Panc1 (cell line): ENCODE results near the gene TXNRD3. TPM values are rescaled to one million over a fixed set of nuclear protein-coding genes. Genes with fewer than 3 reads are reported as not detected.
A peak's percentile ranks its signal among the peaks of the same experiment; 100 is the strongest.

Source experiments
- ATAC-seq: fragments of 200-7000 bp; cut with Tn5 transposase; 2 replicates; pipeline ENCODE4 v1.9.1; 2020; ENCODE audit warnings: mild to moderate bottlenecking, moderate library complexity
- BruUV-seq: library from RNA; stranded (reverse); fragments of 400-500 nt; replicated peaks from 2 replicates; lab custom pipeline; 2021; lab: Mats Ljungman, UMichigan
- CTCF ChIA-PET: fragments of 300-600 bp; sonication (Branson Sonifier 250); formaldehyde crosslinking; loops from one replicate; lab custom pipeline; 2022; ENCODE audit warnings: antibody characterized with exemption; lab: Charles Lee
- POLR2A ChIA-PET: fragments of 300-600 bp; sonication (Branson Sonifier 250); formaldehyde crosslinking; loops from one replicate; lab custom pipeline; 2022; ENCODE audit warnings: antibody characterized with exemption; lab: Charles Lee
- DNase-seq: peaks from one replicate; pipeline ENCODE4 v3.0.0-alpha.2; 2010; ENCODE audit warnings: low read depth, low spot score
- H3K27ac ChIP-seq: 2 replicates; pipeline ENCODE4 v1.5.1; 2011; ENCODE audit warnings: mild to moderate bottlenecking, low read length, inconsistent platforms
- H3K27me3 ChIP-seq: fragments of 200-500 bp; sonication (Bioruptor generic); 2 replicates; pipeline ENCODE4 v1.6.0; 2014; ENCODE audit warnings: low read length, inconsistent platforms; ENCODE audit not compliant: control insufficient read depth, insufficient read depth
- H3K36me3 ChIP-seq: fragments of 200-500 bp; sonication (Bioruptor generic); 2 replicates; pipeline ENCODE4 v1.5.1; 2014; ENCODE audit warnings: inconsistent platforms, mild to moderate bottlenecking, low read length, moderate library complexity; ENCODE audit not compliant: control insufficient read depth, insufficient read depth
- H3K4me1 ChIP-seq: 2 replicates; pipeline ENCODE4 v1.5.1; 2011; ENCODE audit warnings: inconsistent platforms, mild to moderate bottlenecking, low read length, moderate library complexity; ENCODE audit not compliant: control insufficient read depth, insufficient read depth
- H3K4me3 ChIP-seq, 2 experiments: 2 replicates each; pipeline ENCODE4 v1.5.1; 2011 to 2012; ENCODE audit warnings: low read depth in 2 of 2, low read length in 2 of 2, mild to moderate bottlenecking in 2 of 2, inconsistent platforms in 1 of 2, moderate library complexity in 1 of 2
- H3K9me3 ChIP-seq: fragments of 200-500 bp; sonication (Bioruptor generic); 2 replicates; pipeline ENCODE4 v1.5.1; 2014; ENCODE audit warnings: low read depth, mild to moderate bottlenecking, inconsistent platforms, low read length, moderate library complexity; ENCODE audit not compliant: control insufficient read depth, insufficient read depth
- POLR2AphosphoS5 ChIP-seq: IDR thresholded peaks from 2 replicates; pipeline ENCODE4 v1.6.1; 2012; ENCODE audit warnings: mild to moderate bottlenecking, low read depth, low read length, moderate library complexity
- SIN3A ChIP-seq: IDR thresholded peaks from 2 replicates; pipeline ENCODE4 v1.6.1; 2012; ENCODE audit warnings: low read depth, mild to moderate bottlenecking, low read length, moderate library complexity, borderline replicate concordance; ENCODE audit not compliant: insufficient read depth
- TCF7L2 ChIP-seq: IDR thresholded peaks from 2 replicates; pipeline ENCODE4 v1.6.1; 2011; ENCODE audit warnings: mild to moderate bottlenecking, low read depth, low read length, inconsistent platforms
- in situ Hi-C: cut with HindIII; loops from 2 replicates; pipeline ENCODE4 v1.10.0; 2016; ENCODE audit warnings: low sequenced_read_pairs, low pct_unique_long_range_greater_than_20kb
- intact Hi-C: fragments of 100-400 bp; cut with micrococcal nuclease; formaldehyde crosslinking; loops from one replicate; pipeline ENCODE4 v1.10.0; 2022; ENCODE audit not compliant: unreplicated experiment
- total RNA-seq: library from RNA; stranded (reverse); gene quantifications from one replicate; pipeline ENCODE4 v1.2.1, GENCODE V29; 2021; ENCODE audit not compliant: unreplicated experiment
- TF ChIP-seq, protein P1 (sequence below), 2 experiments: IDR thresholded peaks; 2 replicates each; pipeline ENCODE4 v1.6.1; 2011 to 2012; ENCODE audit warnings: low read depth in 2 of 2, control low read depth in 1 of 2, low read length in 1 of 2, mild to moderate bottlenecking in 1 of 2, moderate library complexity in 1 of 2; ENCODE audit not compliant: insufficient read depth in 1 of 2
- TF ChIP-seq, protein P2 (sequence below): fragments of 450-650 bp; IDR thresholded peaks from 2 replicates; pipeline ENCODE4 v1.5.1; 2017; ENCODE audit warnings: mild to moderate bottlenecking

Gene TXNRD3
- total RNA-seq, 1 experiment from 2014 or later = 17.2 TPM

DNA sequence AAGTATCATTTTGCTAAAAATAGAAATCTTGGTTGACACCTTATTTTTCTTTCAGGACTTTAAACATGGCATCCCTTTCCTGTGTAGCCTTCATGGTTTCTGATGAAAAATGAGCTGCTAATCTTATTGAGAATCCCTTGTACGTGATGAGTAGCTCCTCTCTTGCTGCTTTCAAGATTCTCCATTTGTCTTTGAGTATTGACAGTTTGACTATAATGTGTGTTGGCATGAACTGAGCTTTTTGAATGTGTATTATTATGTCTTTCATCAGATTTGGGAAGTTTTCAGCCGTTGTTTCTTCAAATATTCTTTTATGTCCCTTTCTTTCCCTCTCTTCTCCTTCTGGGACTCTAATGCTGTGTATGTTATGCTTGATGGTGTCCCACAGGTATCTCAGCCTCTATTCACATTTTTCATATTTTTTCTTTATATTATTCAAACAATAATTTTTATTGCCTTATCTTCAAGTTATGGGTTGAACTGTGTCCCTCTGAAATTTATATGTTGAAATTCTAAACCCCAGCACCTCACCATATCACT lies 92.1 kb downstream of the TXNRD3 start:
- peaks cover 11% of the 10 kb centered on the region for H3K27me3 ChIP-seq
- H3K36me3 ChIP-seq = no peaks in the 10 kb centered on the region
- H3K27ac ChIP-seq = no peak overlapping the region
- H3K4me3 ChIP-seq = no peak overlapping the region
- in situ Hi-C loops = no loop called here
- intact Hi-C loops = no loop called here
- no peak for DNase-seq
- no peak for ATAC-seq
- TF ChIP-seq, protein P1, sequence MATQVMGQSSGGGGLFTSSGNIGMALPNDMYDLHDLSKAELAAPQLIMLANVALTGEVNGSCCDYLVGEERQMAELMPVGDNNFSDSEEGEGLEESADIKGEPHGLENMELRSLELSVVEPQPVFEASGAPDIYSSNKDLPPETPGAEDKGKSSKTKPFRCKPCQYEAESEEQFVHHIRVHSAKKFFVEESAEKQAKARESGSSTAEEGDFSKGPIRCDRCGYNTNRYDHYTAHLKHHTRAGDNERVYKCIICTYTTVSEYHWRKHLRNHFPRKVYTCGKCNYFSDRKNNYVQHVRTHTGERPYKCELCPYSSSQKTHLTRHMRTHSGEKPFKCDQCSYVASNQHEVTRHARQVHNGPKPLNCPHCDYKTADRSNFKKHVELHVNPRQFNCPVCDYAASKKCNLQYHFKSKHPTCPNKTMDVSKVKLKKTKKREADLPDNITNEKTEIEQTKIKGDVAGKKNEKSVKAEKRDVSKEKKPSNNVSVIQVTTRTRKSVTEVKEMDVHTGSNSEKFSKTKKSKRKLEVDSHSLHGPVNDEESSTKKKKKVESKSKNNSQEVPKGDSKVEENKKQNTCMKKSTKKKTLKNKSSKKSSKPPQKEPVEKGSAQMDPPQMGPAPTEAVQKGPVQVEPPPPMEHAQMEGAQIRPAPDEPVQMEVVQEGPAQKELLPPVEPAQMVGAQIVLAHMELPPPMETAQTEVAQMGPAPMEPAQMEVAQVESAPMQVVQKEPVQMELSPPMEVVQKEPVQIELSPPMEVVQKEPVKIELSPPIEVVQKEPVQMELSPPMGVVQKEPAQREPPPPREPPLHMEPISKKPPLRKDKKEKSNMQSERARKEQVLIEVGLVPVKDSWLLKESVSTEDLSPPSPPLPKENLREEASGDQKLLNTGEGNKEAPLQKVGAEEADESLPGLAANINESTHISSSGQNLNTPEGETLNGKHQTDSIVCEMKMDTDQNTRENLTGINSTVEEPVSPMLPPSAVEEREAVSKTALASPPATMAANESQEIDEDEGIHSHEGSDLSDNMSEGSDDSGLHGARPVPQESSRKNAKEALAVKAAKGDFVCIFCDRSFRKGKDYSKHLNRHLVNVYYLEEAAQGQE (IDR thresholded peaks at IDR 0.05; ENCODE audit: insufficient read depth in 1 of 2, low read depth in 2 of 2, low read length in 1 of 2) = no peak
- TF ChIP-seq SIN3A = no peak
- TF ChIP-seq, protein P2, sequence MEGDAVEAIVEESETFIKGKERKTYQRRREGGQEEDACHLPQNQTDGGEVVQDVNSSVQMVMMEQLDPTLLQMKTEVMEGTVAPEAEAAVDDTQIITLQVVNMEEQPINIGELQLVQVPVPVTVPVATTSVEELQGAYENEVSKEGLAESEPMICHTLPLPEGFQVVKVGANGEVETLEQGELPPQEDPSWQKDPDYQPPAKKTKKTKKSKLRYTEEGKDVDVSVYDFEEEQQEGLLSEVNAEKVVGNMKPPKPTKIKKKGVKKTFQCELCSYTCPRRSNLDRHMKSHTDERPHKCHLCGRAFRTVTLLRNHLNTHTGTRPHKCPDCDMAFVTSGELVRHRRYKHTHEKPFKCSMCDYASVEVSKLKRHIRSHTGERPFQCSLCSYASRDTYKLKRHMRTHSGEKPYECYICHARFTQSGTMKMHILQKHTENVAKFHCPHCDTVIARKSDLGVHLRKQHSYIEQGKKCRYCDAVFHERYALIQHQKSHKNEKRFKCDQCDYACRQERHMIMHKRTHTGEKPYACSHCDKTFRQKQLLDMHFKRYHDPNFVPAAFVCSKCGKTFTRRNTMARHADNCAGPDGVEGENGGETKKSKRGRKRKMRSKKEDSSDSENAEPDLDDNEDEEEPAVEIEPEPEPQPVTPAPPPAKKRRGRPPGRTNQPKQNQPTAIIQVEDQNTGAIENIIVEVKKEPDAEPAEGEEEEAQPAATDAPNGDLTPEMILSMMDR = no peak
- TF ChIP-seq TCF7L2 = no peak
- TF ChIP-seq POLR2AphosphoS5 = no peak
- ChIA-PET CTCF (interaction anchor here (0.7 kb wide), 1 partner anchor 25 kb away, joined by 3 read pairs; no protein-coding TSS in a partner anchor), POLR2A (no interaction called here)
- no peaks in the 10 kb centered on the region for H3K9me3 ChIP-seq
- H3K4me1 ChIP-seq = no peaks in the 10 kb centered on the region
- BruUV-seq = no TSS peak

DNA sequence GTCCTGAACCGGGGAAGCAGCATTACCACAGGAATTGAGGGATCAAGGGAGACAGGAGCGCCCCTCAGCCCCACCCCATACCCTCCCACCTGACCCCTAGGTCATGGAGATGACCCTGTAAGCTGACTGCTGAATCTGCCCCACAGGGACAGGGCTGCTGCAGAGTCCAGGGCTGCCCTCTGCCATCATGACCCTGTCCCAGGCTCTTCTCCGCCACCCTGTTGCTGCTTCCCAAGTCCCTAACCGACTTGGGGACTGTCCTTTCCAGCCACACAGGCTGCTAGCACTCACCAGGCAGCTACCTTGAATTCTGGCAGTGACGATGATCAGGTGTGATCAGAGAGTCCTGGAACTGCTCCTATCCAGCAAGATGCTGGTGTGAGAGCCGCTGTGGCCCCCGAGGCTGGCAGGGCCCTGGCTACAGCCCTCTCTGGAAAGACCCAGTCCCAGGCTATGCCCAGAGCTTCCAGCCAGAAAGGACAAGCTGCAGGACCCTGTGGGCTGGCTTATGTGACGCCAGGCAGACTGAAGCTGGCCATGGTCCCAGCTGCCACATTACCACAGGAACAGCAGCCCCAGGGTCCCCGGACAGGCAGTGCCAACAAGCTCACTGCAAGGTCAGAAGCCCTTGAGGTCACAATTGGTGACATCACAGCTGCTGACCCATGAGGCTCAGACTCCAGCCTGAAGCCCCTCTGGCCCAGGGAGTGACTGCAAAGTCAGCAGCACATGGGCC lies 96.4 kb downstream of the TXNRD3 start, which contains the start of gene C3orf22:
Gene C3orf22, minus strand, starts transcription at position 597 of the 736 bp plus-strand sequence. CDS start 5,542 bp downstream, outside the sequence.
- Histone ChIP-seq H3K4me3 (no peak within 1 kb of the TSS), H3K27ac (no peak within 1 kb of the TSS), H3K9me3 (no peaks in the 10 kb centered on the region), H3K4me1 (no peaks in the 10 kb centered on the region), H3K36me3 (no peaks in the 10 kb centered on the region), H3K27me3 (peaks cover 2% of the 10 kb centered on the region; the same call in 1 of the 2 replicates)
- BruUV-seq = no TSS peak
- POLR2A ChIA-PET = no interaction called here
- 0 out of 2 replicates have a peak, but pooled peaks have one; percentile 39 for ATAC-seq
- no peak for DNase-seq
- in situ Hi-C loops (no loop called here), intact Hi-C loops (no loop called here)
- CTCF ChIA-PET = no interaction called here
- no peak for TF ChIP-seq SIN3A
- TF ChIP-seq, protein P2 = no peak
- no peak for TF ChIP-seq TCF7L2
- TF ChIP-seq, protein P1 (IDR thresholded peaks at IDR 0.05; ENCODE audit: insufficient read depth in 1 of 2, low read depth in 2 of 2, low read length in 1 of 2) = no peak
- no peak for TF ChIP-seq POLR2AphosphoS5
